ENCODE results near the gene MYBPC2. TPM values are rescaled to one million over a fixed set of nuclear protein-coding genes. Genes with fewer than 3 reads are reported as not detected.
"Not testable (repeated sequence)": the region's sequence is repeated elsewhere in the genome, so short reads cannot be mapped to it uniquely, and the experiment has no call there.

The MYBPC2 gene
- total and polyA plus RNA-seq, 12 donors = 0.03 to 1.6 TPM; not detected in 10

DNA sequence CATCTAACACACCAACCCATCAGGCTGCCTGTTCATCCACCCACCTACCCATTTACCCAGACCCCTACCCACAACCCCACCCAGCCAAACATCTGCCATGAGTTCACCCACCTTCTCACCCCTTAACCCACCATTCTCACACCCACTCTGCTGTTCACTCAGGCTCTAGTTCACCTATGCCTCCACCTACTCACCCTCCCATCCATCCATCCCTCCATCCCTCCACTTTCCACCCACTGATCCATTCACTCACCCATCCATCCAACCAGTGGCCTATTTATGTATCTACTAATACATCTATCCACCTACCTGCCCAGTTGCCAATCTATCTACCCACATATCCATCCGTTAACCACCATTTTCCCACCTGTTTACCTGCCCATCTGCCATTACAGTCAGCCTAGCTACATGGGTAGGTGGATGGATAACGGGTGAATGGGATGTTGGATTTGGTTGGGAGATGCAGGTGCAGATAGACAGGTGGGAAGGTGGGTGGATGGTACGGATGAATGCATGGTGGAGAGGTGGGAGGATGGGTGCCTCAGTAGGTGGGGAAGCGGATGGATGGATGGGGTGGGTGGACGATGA lies 5.3 kb downstream of the MYBPC2 start:
- Histone ChIP-seq H3K4me1 (replicated peaks in 1 of 2) (no peaks in the 10 kb centered on the region), H3K27ac (no peak overlapping the region), H3K36me3 (replicated peaks in 1 of 2) (no peaks in the 10 kb centered on the region), H3K9me3 (replicated peaks in 1 of 3) (no peaks in the 10 kb centered on the region), H3K27me3 (peaks cover 5% of the 10 kb centered on the region), H3K4me3 (no peak overlapping the region)
- TF ChIP-seq, protein P1, sequence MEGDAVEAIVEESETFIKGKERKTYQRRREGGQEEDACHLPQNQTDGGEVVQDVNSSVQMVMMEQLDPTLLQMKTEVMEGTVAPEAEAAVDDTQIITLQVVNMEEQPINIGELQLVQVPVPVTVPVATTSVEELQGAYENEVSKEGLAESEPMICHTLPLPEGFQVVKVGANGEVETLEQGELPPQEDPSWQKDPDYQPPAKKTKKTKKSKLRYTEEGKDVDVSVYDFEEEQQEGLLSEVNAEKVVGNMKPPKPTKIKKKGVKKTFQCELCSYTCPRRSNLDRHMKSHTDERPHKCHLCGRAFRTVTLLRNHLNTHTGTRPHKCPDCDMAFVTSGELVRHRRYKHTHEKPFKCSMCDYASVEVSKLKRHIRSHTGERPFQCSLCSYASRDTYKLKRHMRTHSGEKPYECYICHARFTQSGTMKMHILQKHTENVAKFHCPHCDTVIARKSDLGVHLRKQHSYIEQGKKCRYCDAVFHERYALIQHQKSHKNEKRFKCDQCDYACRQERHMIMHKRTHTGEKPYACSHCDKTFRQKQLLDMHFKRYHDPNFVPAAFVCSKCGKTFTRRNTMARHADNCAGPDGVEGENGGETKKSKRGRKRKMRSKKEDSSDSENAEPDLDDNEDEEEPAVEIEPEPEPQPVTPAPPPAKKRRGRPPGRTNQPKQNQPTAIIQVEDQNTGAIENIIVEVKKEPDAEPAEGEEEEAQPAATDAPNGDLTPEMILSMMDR (IDR thresholded peaks at IDR 0.05) = no peak
- TF ChIP-seq POLR2A (IDR thresholded peaks at IDR 0.05) = no peak
- intact Hi-C loops (cut with DNase I) = no loop called here
- DNase-seq = no peak
- WGBS, 4 donors = 80 to 89% (median 86%) methylated on average over 5 of the region's 5 CpGs

DNA sequence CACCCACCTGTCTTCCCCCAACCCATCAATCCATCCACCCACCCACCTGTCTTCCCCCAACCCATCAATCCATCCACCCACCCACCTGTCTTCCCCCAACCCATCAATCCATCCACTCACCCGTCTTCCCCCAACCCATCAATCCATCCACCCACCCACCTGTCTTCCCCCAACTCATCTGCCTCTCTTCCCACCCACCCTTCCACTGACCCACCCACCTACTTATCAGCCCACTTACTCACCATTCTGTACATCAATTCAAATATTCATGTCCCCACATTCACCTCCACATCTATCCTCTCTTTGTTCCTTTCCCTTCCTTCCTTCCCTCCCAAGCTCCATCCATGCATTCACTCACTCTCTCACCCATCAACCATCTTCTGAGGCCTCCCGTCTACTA lies 6.4 kb downstream of the MYBPC2 start:
- H3K9me3 ChIP-seq (replicated peaks in 1 of 3); intact Hi-C loops (cut with DNase I); H3K4me1 ChIP-seq (replicated peaks in 1 of 2); H3K27ac ChIP-seq; H3K36me3 ChIP-seq (replicated peaks in 1 of 2); H3K27me3 ChIP-seq; H3K4me3 ChIP-seq; DNase-seq: not testable (repeated sequence)
- 36 to 72% (median 59%) methylated on average over 2 of the region's 2 CpGs for WGBS, 4 donors

DNA sequence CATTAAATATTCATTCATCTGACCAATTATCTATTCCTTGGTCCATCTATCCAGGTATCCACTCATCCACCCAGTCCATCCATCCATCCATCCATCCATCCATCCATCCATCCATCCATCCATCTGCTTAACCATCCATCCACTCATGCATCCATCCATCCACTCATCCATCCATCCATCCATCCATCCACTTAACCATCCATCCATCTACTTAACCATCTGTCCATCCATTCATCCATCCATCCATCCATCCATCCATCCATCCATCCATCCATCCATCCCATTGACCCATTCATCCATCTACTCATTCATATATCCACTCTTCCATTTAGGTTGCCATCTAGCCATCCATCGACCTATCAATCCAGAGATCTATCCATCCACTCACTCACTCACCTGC lies 11.4 kb downstream of the MYBPC2 start:
- Histone ChIP-seq H3K4me3 (no peak overlapping the region), H3K4me1 (replicated peaks in 1 of 2) (no peaks in the 10 kb centered on the region), H3K9me3 (replicated peaks in 1 of 3) (no peaks in the 10 kb centered on the region), H3K36me3 (replicated peaks in 1 of 2) (no peaks in the 10 kb centered on the region), H3K27ac (no peak overlapping the region), H3K27me3 (no peaks in the 10 kb centered on the region)
- intact Hi-C loops (cut with DNase I) = no loop called here
- no peak for DNase-seq
- WGBS, 4 donors = 54 to 73% (median 63%) methylated on average over 1 of the region's 1 CpG
- no peak for TF ChIP-seq POLR2A (IDR thresholded peaks at IDR 0.05)

- no peaks in the 10 kb centered on the region for H3K9me3 ChIP-seq (replicated peaks in 1 of 3)
- no peak overlapping the region for H3K4me3 ChIP-seq
- no peak for DNase-seq
- H3K27me3 ChIP-seq = no peaks in the 10 kb centered on the region
- TF ChIP-seq, protein P1 (IDR thresholded peaks at IDR 0.05) = no peak
- no peak for TF ChIP-seq POLR2A (IDR thresholded peaks at IDR 0.05)
- 73 to 90% (median 84%) methylated on average over 5 of the region's 5 CpGs for WGBS, 4 donors
- no peaks in the 10 kb centered on the region for H3K36me3 ChIP-seq (replicated peaks in 1 of 2)
- H3K4me1 ChIP-seq (replicated peaks in 1 of 2) = no peaks in the 10 kb centered on the region
- intact Hi-C loops (cut with DNase I) = no loop called here
- no peak overlapping the region for H3K27ac ChIP-seq
Observed at GRCh38 chr19:50447053-50447452, 14.4 kb downstream of the MYBPC2 start.

- no peak for DNase-seq
- Histone ChIP-seq H3K27me3 (no peaks in the 10 kb centered on the region), H3K4me1 (replicated peaks in 1 of 2) (no peaks in the 10 kb centered on the region), H3K36me3 (replicated peaks in 1 of 2) (no peaks in the 10 kb centered on the region), H3K27ac (no peak overlapping the region), H3K4me3 (no peak overlapping the region), H3K9me3 (replicated peaks in 1 of 3) (no peaks in the 10 kb centered on the region)
- TF ChIP-seq, protein P1 (IDR thresholded peaks at IDR 0.05) = no peak
- no peak for TF ChIP-seq POLR2A (IDR thresholded peaks at IDR 0.05)
- intact Hi-C loops (cut with DNase I) = no loop called here
- WGBS, 4 donors = 90 to 96% (median 94%) methylated on average over 10 of the region's 10 CpGs
Observed at GRCh38 chr19:50447750-50448149, 15.1 kb downstream of the MYBPC2 start.
